Measurements from ENCODE around the gene SETD3. TPM values are rescaled to one million over a fixed set of nuclear protein-coding genes. Genes with fewer than 3 reads are reported as not detected.

Gene SETD3
- total RNA-seq, 1 experiment from 2014 or later, result 46.8 TPM

DNA sequence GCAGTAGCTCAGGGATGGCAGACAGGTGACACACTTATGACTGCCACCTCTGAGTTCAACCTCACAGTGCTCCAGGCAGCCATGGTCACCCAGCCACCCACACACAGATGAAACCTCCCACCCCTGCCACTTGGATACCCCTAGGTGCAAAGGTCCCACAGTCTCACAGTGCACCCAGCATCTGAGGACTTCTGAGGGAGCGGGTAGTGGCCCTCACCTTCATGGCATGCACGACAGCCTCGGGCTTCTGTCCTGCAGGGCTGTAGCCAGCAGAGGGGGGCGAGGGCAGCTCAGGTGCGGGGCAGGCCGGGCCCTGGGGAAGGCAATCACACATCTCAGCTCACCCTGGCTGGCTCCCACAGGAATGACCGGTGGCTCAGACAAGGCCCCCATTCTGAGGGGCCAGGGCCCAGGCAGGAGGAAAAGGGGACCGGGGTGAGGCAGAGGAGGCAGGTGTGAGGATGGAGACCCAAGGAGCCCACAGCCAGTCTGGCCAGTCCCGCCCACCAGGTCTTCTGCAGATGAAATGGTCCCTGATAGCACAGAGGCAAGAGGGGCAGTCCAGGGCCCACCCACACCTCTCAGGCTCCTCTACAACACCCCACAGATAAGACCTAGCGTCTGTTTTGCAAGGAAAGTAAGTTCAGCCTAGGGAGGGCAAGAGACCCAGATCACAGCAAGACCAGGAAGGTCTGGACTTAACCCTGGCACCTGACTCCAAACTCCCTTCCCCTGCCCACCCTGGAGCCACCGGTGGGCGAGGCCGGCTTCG is 36.4 kb upstream of the SETD3 start:
- POLR2A ChIA-PET (ENCODE audit: unreplicated experiment), result no interaction called here
- intact Hi-C loops (cut with micrococcal nuclease), result no loop called here

DNA sequence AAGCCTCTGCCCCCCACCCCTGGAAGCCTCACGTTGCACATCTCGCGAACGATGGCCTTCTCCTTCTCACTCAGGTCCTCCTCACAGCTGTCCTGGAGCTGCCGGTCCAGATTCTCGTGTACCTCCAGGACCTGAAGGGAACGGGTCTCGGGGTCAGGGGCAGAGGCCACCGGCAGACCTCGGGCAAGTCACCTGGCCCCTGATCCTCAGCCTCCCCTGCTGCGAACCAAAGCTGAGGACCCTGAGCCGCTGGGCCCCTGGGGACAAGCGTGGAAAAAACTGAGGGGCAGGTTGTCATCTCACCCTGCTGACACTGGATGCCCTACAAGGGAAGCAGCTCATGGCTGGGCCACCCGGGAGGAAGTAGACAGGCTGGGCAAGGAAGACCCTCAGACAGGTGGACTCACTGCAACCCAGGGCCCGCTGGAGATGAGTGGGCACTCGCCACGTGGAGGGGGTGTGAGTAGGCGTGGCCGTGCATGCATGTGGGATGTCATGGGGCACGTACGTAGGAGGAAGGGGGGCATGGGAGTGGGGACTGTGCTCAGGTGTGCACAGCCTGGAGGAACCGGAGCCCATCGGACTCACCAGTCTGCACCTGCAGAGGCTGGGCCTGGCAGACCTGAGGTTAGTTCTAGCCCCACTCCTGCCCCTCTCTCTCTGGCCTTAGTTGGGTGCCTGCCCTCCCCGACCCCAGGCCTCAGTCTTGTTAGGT is 35.7 kb upstream of the SETD3 start:
- intact Hi-C loops (cut with micrococcal nuclease), result no loop called here
- TF ChIP-seq, protein P1, sequence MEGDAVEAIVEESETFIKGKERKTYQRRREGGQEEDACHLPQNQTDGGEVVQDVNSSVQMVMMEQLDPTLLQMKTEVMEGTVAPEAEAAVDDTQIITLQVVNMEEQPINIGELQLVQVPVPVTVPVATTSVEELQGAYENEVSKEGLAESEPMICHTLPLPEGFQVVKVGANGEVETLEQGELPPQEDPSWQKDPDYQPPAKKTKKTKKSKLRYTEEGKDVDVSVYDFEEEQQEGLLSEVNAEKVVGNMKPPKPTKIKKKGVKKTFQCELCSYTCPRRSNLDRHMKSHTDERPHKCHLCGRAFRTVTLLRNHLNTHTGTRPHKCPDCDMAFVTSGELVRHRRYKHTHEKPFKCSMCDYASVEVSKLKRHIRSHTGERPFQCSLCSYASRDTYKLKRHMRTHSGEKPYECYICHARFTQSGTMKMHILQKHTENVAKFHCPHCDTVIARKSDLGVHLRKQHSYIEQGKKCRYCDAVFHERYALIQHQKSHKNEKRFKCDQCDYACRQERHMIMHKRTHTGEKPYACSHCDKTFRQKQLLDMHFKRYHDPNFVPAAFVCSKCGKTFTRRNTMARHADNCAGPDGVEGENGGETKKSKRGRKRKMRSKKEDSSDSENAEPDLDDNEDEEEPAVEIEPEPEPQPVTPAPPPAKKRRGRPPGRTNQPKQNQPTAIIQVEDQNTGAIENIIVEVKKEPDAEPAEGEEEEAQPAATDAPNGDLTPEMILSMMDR (conservative IDR thresholded peaks at IDR 0.05; ENCODE audit: low read depth, low read length), result no peak
- TF ChIP-seq EZH2 (IDR thresholded peaks at IDR 0.05; ENCODE audit: low read length, unreplicated experiment) (no peak), EZH2phosphoT487 (IDR thresholded peaks at IDR 0.05; ENCODE audit: borderline replicate concordance, low read length) (no peak)
- DNase-seq (no peak), ATAC-seq (no peak)
- Histone ChIP-seq H3K27me3 (ENCODE audit: low read length) (no peaks in the 10 kb centered on the region), H3K9me2 (replicated peaks; ENCODE audit: low read length) (no peaks in the 10 kb centered on the region), H3K79me2 (ENCODE audit: low read length) (peaks cover 9% of the 10 kb centered on the region; the same call in 1 of the 2 replicates), H2AFZ (ENCODE audit: low read length) (no peak overlapping the region), H3K4me1 (ENCODE audit: insufficient read depth, low read length) (no peaks in the 10 kb centered on the region), H3K4me3 (ENCODE audit: low read length) (no peak overlapping the region), H4K20me1 (ENCODE audit: low read length) (0 out of 2 replicates have a peak, but pooled peaks cover 3% of the 10 kb centered on the region), H3K4me2 (ENCODE audit: low read length) (no peak overlapping the region), H3K9me3 (ENCODE audit: low read length) (no peaks in the 10 kb centered on the region), H3F3A (ENCODE audit: low read length, unreplicated experiment) (no peaks in the 10 kb centered on the region), H3K27ac (ENCODE audit: low read length) (no peak overlapping the region), H3K9ac (ENCODE audit: low read length) (no peak overlapping the region), H3K36me3 (ENCODE audit: low read depth, low read length) (no peaks in the 10 kb centered on the region; the same call in 1 of the 2 replicates)
- CTCF ChIA-PET, result no interaction called here
- BruUV-seq (replicated peaks), result no TSS peak
- POLR2A ChIA-PET (ENCODE audit: unreplicated experiment), result no interaction called here

More for the DNA sequence above, 36.4 kb upstream of the SETD3 start:
- CTCF ChIA-PET, result no interaction called here
- Histone ChIP-seq H3K4me2 (ENCODE audit: low read length) (no peak overlapping the region), H2AFZ (ENCODE audit: low read length) (no peak overlapping the region), H3K9me3 (ENCODE audit: low read length) (no peaks in the 10 kb centered on the region), H3K9ac (ENCODE audit: low read length) (no peak overlapping the region), H3K79me2 (ENCODE audit: low read length) (peaks cover 9% of the 10 kb centered on the region; the same call in 1 of the 2 replicates), H3K4me3 (ENCODE audit: low read length) (no peak overlapping the region), H3F3A (ENCODE audit: low read length, unreplicated experiment) (no peaks in the 10 kb centered on the region), H3K4me1 (ENCODE audit: insufficient read depth, low read length) (peaks cover 3% of the 10 kb centered on the region), H3K27ac (ENCODE audit: low read length) (no peak overlapping the region), H3K27me3 (ENCODE audit: low read length) (no peaks in the 10 kb centered on the region), H4K20me1 (ENCODE audit: low read length) (0 out of 2 replicates have a peak, but pooled peaks cover 3% of the 10 kb centered on the region), H3K36me3 (ENCODE audit: low read depth, low read length) (no peaks in the 10 kb centered on the region; the same call in 1 of the 2 replicates), H3K9me2 (replicated peaks; ENCODE audit: low read length) (no peaks in the 10 kb centered on the region)
- DNase-seq, result no peak
- no TSS peak for BruUV-seq (replicated peaks)
- no peak for ATAC-seq
- no peak for TF ChIP-seq EZH2 (IDR thresholded peaks at IDR 0.05; ENCODE audit: low read length, unreplicated experiment)
- no peak for TF ChIP-seq EZH2phosphoT487 (IDR thresholded peaks at IDR 0.05; ENCODE audit: borderline replicate concordance, low read length)
- TF ChIP-seq, protein P1 (conservative IDR thresholded peaks at IDR 0.05; ENCODE audit: low read depth, low read length), result no peak
